H4 (cell line): Measurements from ENCODE around the gene FHL1. TPM values are rescaled to one million over a fixed set of nuclear protein-coding genes. Genes with fewer than 3 reads are reported as not detected.
A peak's percentile ranks its signal among the peaks of the same experiment; 100 is the strongest.

ENCODE experiments used
- DNase-seq: peaks from one replicate; pipeline ENCODE4 v3.0.0-alpha.2; 2015; ENCODE audit warnings: low spot score
- total RNA-seq: library from RNA; depleted of rRNA; stranded (reverse); fragments of >200 nt; shearing (Covaris generic); gene quantifications from 2 replicates; pipeline ENCODE4 v1.2.3, GENCODE V29; 2014

Gene FHL1
- total RNA-seq, 1 experiment from 2014 or later = 149 TPM

DNA sequence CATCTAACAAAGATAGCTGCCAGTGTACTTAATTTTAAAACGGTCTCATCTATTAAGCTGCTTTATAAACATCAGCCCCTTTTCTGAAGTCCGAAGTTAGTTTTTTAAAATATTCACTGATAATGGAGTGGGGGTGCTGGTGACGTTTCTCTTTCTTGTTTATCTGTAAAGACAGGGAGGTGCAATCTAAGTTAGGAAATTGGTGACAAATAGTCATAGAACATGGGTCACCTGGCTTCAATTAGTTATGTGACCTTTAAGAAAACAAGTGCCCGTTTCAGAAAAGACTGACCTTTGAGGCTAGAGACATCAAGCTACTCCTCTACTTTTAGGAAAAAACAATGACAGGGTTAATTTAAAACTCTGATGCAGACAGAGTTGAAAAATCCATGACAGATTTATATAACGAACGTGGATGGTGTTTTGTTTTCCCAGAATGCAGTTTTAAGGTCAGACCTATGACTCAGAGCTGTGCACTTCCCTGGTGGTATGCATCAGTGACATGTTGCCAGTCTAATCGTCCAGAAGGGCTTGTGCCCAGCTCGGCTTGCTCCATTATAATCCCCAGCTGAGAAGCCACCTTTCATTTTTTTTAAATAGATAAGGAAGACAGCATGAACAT is 38.2 kb downstream of the FHL1 start:
- DNase-seq = peak; percentile 48

DNA sequence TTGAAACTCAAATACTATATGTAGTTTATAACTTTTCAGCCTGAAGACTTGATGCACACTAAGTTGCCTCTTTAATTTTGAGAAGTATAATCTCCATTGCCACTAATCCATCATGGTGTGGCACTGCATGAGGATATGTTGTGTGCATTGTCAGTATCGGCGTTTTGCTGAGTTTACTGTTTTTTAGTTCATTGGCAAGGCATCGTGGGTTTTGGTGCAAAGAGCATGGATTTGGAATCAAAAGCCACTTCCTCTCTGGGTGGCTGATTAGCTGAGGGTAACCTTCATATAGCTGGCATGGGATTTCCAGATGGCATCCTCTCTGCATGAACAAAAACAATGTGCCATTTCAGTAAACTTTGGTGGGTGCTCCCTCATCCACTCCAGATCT is 38.7 kb downstream of the FHL1 start:
- no peak for DNase-seq

DNA sequence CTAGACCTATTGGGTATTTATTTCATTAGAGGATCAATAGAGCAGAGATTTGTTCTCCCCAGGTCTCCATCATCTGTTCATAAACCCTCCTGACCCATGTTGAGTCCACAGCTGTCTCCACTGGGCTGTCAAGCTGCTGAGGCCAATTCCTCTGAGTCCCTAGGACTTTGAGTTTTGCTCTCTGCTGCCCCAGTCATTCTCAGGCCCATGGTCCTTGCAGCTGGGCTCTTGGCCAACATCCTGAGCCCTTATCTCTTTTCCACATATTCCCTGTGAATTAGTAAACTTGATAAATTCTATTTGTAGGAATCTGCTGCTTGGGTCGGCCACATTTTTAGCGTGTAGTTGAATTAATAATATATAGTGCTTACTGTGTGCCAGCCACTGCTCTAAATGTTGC is 41.9 kb downstream of the FHL1 start:
- no peak for DNase-seq

DNA sequence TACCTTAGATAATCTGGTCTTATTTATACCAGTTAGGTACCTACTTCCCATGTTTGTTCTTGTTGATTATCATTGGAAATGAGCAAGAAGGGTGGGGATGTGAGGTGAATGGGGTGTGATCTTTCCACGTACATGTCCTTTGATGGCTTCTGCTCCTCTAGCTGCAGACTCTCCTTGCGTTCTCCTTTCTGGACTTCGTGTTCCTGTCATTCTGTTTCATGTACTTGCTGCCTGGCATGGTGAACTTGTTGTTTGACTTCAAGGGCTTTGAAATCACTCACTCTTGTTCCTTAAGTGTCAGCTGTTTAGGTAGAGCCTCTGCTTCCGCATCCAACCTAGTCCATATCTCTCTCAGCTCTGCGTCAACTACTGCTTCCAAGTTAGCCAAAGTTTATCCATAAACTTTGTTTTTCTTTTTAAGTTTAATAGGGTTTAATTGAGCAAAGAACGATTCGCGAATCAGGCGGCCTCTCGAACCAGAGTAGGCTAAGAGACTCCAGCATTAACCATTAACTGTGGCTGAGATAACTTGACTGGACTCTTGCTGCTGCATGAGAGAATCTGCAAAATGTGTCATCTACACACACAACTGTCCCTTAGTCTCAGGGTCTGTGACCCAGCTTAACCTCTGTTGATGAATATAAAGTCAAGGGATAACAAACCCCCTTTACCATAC is 42.8 kb downstream of the FHL1 start:
- no peak for DNase-seq

DNA sequence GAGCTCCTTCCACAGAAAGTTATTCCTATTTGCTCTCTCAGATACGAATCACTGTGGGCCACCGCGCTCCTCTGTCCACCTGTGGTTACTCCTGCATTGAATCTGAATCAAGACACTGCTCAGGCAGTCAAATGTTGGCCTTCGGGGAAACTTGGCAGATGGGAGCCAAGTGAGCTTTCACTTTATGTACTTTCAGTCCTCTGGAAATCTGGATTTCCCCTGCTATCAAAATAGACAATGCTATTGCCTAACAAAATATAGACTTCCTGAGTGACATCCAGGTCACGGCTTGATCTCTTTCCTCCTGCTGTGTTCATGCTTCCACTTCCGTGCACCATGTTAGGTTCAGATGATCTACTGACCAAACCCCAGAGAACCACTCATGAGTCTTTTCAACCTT is 43.8 kb downstream of the FHL1 start:
- DNase-seq = no peak

DNA sequence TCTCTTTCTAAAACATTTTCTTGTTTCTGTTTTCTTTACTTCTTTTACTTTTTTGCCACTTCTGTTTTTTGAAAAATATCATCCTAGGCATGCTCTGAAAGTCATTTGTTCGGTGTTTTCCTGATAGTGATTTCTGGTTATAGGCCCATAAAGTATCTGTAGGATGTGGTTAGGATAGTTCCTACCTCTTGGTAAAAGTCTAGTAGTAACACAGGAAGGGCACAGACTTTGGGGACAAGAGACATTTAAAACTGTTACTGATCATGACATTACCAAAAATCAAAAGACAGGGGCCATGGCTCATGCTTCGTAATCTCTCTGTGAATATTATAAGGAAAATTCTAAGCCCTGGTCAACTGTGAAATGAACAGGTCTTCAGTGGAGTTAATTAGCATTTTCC is 44.8 kb downstream of the FHL1 start:
- DNase-seq = no peak

DNA sequence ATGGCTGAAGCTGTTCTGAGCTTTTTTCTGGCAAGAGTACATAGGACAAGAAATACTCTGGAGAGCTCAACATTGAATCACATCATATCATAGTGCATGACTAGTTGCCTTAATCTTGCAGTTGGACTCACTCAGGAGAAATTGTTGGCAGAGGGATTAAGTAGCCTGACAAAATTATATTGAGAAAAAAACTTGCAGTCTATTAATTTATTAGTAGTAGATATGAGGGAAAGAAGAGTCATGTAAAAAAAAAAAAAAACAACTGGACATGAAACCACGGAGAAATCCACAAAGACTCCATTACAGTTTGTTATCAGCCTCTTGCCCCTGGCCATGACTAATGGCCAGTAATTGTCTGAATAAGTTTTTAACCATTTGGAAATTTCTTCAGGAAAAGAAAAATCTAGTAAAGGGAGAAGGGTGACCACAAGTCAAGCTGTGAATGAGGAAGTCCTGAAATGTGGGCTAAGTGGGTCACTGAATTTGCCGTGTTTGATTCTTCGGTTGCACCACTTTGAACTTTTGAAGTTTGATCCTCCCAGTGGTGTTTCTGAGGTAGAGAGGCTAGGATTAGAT is 45.6 kb downstream of the FHL1 start:
- peak; percentile 18 for DNase-seq

DNA sequence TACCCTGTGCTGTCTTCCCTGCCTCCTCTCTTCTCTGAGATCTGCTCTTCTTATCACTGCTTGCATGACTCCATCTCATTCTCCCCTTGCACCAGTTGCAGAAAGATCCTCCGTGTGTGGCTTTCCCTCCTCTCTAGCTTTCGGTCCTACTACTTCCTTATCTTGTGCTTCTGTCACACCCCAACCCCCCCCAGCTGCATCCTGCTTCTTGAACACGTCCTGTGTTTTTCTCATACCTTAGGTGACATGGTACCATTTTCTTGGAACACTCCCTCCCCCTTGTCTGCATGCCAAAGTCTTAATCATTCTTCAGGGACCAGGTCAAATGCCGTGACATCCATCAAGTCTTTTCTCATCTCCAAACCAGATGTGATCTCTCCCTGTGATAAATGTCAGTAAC is 46.4 kb downstream of the FHL1 start:
- DNase-seq = no peak

DNA sequence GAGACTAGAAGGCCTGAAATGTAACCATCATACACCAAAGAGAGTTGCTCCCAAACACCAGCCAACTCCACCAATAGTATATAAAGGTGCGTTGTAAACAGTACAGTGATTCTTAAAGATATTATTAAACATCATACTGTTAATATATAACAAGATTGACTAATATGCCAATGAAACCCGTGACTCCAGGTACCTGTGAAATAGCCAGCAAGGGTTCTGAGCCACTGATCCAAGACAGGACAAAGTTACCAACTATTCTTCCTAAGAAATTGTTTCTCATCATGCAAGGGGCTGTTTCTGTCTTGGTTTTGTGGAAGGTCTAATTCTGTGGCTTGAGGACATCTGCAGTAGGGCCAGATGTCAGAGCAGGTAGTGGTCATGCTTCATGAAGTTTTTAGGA is 47.2 kb downstream of the FHL1 start:
- no peak for DNase-seq

DNA sequence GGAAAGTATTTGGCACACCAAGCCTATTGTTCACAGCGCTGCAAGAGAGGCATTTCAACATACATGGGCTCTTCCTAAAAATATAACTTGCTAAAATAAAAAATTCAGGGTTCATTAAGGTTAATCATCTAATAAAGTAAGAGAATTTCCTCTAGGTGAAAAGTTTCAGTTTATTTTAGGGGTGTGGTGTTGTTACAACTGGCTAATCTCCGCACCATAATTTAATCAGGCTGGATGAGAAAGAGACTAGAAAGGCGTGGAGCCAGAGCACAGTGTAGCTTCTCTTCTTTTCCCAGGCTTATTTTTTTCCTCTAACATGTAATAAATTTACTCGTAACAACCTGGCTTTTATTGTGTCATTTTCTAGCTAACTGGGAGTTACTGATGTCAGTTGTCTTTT is 47.9 kb downstream of the FHL1 start:
- no peak for DNase-seq

DNA sequence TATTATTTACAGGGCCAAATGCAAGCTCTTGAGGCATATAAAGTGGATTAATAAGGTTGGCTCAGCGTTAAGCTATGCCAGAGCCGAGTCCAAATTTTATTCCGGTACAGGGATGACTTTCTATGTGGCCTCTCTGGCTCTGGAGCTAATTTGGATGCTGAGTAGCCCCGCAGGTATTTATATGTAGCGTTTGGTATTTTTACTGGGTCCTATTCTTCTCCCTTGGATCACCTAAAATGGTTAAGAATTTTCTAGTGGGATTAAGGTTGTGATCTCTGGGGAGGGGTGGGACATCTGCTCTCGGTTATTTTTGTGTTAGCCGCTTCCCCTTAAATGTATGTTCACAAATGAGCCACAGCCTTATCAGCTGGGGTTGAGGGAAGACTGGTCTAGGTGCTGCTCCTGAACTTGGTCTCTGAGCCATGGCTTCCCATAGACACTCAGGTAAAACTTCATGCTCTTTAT is 49.4 kb downstream of the FHL1 start:
- no peak for DNase-seq

DNA sequence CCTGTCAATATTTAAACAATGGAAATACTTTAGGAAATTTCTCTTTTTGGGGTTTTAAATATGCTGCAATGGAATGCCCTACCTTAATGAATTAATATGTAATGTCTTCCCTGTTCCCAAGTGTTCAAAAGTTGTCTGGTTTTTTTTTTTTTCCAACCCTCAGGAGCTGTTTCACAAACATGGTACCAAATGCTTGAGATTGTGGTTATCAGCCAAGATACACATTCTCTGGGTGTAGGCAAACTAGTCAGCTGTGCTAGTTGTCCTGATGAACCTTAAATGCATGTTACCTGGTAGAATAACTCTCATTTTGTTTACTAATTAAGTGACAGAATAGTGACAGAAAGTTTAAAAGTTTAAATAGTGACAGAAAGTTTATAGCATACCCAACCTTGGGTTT is 50.7 kb downstream of the FHL1 start:
- no peak for DNase-seq

DNA sequence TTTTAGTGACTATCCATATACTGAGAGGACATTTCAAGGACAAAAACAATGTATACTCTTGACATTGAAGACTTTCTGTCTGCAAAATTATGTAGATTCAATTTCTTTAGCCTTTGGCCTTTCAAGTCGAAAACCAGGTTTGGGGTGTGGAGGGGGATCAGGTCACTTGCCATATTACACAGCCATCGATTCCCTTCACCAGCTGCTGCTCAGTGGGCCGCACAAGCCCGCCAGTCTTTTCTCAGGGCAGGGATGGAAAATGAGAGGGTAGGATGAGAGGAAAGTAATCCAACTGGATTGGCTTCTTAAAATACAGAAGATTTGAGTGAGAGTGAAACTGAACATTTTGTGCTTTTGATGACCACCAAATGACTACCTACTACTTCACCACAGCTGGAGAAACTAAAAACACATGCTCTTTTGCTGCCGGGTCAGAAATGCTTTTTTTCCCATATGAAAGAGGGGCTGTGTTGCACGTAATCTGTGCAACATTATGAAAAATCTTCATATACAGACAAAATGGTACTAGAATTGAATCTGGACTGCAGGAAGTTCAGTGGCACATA is 51.4 kb downstream of the FHL1 start:
- no peak for DNase-seq

DNA sequence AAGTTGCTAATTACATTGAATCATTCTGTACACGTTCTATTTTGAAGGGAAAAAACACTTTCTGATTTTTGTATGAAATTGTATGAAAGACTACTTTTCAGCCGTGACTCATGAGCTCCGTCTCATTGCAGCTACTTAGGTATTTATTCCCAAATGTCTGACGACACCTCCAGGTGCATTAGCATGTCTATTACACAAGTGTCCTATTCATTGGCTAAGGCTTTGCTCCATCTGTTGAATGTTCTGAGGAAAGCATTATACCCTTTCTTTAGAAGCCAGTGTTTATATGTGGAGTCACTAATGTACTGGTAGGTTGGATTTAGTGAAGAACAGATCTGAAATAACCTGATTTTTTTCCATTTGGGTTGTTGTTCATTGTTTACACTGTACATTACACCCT is 52.0 kb downstream of the FHL1 start:
- no peak for DNase-seq

DNA sequence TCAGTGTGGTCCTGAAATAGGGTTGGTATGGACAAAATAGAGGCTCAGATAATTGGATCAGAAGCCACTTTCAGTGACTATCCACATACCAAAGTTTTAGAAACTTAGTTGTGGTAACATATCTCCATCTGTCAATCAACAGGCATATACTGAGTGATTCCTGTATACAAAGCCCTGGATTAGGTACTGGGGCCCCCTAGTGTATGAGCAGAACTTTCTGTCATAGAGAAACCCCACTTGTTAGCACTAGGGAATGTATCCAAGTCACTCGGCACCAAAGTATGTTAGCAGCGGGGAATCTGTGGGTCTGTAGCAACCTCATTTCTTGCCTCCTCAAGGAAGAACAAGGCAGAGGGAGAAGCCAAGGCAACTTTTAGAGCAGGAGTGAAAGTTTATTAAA is 53.1 kb downstream of the FHL1 start:
- DNase-seq = no peak

DNA sequence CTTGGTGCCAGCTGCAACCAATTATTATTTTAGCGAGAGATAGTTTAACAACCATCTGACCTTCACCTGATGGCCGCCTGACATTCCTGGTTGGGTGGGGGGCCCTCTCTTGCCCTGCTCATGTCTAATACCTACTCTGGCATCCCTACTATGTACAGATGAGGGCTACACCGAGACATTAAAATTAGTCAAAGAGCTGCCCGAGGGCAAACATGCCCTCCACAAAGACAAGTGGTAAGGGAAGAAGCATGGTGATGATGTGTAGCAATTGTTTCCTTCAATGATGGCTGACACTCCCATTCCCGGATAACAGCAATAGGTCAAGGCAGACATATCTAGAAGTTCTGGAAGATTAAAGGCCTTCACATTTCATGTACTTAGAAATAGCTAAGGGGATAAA is 54.3 kb downstream of the FHL1 start:
- DNase-seq = no peak

DNA sequence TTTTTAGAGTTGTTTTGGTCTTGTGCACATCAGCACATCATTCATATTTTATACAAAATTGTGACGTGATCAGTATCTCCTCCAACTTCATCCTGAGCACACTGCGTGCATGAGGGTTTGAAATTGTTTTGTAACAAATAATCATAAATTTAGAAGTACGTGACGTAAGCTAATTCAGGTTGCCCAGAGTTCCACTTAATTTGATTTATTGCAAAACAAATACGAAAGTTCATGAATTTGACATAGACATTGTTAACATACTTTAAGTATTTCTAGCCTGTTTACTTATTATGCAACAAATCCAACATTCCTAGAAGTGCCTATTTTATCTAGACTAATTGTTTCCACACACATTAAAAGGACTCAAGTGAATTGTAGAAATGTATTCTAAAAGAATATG is 55.6 kb downstream of the FHL1 start:
- no peak for DNase-seq

DNA sequence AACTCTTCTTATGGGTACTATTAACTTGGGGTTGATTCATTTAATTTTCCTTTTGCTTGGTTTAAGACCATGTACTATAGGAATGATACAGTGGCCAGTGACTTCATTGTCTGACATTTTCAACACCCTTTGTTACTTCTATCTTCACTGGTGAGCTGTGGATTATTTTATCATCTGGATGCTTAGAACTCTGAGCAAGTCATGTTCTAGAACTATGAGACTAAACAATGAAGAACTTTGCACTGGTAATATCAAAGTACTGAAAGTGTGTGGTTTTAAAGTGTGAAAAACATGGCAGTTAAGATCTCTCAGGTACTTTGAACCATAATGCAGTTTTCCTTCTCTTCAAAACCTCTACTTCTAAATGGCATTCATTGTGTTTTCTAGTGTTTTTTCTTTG is 56.1 kb downstream of the FHL1 start:
- DNase-seq = no peak

DNA sequence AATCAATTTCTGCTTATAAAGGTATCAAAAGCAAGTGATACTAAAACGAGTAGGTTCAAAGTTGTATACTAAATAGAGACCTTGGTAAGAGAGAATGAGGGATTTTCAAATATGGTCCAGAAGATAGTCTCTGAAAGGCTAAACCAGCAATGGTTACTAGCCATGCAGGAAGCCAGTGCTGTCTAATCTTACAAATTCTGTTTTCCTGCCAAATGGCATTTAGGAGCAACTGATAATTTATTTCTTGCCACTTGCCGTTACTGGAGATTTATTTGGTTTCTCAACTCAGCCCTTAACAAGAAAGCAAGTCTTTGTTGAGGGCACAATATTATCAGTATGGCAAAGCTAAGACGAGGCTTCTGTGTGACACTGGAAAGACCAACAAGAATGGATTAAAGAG is 56.6 kb downstream of the FHL1 start:
- no peak for DNase-seq

DNA sequence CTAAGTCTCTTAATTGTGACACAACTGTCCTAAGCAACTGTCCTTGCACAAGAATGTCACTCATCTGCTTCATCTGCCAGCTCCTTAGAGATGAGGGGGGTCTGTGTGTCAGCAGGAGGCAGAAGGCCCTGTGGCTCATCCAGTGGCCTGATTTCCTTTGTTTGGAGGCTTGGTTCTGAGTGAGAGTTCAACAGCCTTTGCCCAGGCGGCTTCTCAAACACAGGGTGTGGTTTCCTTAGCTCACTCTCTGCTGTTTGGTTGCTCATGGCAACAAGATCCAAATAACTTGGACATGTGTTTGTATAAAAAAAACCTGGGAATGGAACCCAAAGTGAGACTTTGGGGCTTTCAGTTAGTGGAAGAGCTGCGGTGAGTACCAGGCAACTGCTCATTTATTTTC is 57.2 kb downstream of the FHL1 start:
- peak; percentile 15 for DNase-seq

DNA sequence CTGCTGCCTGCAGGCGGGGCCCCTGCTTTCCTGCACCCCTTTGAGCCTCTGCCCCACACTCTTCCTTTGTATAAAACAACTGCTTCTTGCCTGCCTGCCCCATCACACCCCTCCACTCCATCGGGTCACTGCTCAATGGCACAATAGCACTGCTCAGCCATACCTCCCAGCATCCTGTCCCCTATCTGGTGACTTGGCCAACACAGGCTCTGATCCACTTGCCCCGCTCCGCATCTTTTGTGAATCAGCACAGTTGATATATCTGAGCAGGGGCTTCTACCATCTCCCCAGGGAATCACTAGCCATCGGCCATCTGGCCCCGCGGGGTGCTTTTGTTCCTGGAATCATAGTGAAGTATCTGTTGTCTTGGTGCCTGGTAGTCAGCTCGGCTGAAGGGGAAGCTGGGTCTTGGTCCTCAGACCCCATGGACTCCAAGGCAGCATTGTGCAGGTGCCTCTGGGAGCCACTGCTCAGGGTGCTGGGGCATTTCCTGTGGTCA is 58.6 kb downstream of the FHL1 start:
- DNase-seq = no peak

DNA sequence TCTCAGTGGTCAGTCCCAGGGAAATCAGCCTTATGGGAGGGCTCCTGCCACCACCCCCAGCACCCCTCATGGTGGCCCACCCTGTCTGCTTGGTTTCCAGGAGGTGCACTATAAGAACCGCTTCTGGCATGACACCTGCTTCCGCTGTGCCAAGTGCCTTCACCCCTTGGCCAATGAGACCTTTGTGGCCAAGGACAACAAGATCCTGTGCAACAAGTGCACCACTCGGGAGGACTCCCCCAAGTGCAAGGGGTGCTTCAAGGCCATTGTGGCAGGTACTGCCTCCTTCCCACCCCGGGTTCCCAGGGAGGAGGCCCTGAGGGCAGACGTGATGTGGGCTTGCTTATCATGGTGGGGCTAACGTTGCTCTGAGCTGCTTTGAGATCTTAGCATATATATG is 59.6 kb downstream of the FHL1 start:
- DNase-seq = no peak

DNA sequence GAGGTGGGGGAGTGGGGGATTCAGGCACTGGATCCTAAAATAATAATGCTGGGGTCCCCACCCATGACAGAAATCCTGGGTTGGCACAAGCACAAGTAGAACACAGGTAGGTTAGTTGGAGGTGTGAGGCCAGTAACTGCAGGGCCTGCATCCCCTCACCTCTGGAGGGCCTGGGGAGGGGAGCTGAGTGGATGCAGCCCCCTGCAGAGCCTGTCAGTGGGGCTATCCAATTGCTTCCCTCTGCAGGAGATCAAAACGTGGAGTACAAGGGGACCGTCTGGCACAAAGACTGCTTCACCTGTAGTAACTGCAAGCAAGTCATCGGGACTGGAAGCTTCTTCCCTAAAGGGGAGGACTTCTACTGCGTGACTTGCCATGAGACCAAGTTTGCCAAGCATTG is 60.2 kb downstream of the FHL1 start:
- no peak for DNase-seq
